GM12872 (cell line): ENCODE measurements around the gene CDH13.

Experiments used
- TF ChIP-seq, protein P1 (sequence below): IDR thresholded peaks from 3 replicates; pipeline ENCODE4 v1.5.1; 2011; ENCODE audit warnings: low read depth, mild to moderate bottlenecking, low read length, moderate library complexity; ENCODE audit not compliant: insufficient read depth

CDH13 gene

DNA sequence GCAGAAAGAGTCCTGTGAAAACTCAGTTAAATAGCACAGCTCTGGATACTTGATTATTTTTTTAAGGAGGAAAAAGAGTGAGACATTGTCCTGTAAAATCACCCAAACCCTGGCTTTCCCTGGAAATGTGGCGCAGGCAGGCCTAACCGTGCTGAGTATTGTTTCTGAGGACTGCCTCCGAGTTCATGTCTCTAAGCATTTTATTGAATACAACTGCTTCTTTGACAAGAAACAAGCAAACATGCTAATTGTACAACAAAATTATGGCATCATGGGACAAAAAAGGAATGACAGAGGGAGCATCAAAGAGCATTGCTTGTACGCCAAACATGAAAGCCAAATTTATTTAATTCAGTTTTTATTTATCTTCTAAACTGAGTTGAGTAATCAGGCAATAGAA, 1116.5 kb downstream of the CDH13 start:
- TF ChIP-seq, protein P1, sequence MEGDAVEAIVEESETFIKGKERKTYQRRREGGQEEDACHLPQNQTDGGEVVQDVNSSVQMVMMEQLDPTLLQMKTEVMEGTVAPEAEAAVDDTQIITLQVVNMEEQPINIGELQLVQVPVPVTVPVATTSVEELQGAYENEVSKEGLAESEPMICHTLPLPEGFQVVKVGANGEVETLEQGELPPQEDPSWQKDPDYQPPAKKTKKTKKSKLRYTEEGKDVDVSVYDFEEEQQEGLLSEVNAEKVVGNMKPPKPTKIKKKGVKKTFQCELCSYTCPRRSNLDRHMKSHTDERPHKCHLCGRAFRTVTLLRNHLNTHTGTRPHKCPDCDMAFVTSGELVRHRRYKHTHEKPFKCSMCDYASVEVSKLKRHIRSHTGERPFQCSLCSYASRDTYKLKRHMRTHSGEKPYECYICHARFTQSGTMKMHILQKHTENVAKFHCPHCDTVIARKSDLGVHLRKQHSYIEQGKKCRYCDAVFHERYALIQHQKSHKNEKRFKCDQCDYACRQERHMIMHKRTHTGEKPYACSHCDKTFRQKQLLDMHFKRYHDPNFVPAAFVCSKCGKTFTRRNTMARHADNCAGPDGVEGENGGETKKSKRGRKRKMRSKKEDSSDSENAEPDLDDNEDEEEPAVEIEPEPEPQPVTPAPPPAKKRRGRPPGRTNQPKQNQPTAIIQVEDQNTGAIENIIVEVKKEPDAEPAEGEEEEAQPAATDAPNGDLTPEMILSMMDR: no peak

DNA sequence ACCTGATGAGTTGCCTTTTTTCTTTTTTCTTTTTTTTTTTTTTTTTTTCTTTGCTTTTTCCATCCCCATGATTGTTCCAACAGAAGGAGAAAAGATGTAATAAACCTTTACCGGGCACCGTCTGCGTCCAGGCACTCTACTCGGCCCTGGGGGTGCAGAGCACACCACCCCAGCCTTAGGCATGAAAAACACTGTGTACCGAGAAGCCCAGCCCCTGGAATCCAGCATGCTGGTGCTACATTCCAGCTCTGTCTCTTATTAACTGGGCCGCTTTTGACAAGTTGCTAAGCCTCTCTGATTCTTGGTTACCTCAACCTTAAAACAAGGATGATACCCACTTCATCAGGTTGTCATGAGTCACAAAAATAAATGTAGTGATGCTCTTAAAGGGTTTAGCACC, 1117.0 kb downstream of the CDH13 start:
- TF ChIP-seq, protein P1: no peak

GRCh38 chr16:83744441-83744981, 1117.7 kb downstream of the CDH13 start:
- TF ChIP-seq, protein P1: no peak

- TF ChIP-seq, protein P1: no peak
Measured at GRCh38 chr16:83746611-83747010, 1119.8 kb downstream of the CDH13 start.

DNA sequence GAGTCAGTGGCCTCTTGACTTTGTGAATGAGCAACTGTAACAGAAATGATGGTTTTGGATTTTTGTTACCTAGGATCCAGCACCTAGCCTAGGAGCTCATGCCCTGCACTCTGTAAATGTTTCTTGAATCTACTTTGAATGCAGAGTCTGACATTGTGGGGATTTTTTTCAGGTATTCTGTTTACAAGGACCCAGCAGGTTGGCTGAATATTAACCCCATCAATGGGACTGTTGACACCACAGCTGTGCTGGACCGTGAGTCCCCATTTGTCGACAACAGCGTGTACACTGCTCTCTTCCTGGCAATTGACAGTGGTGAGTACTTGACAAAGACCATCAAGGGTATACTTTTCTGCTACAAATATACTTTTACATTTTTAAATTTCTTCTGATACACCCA, 1121.2 kb downstream of the CDH13 start:
- TF ChIP-seq, protein P1: no peak

DNA sequence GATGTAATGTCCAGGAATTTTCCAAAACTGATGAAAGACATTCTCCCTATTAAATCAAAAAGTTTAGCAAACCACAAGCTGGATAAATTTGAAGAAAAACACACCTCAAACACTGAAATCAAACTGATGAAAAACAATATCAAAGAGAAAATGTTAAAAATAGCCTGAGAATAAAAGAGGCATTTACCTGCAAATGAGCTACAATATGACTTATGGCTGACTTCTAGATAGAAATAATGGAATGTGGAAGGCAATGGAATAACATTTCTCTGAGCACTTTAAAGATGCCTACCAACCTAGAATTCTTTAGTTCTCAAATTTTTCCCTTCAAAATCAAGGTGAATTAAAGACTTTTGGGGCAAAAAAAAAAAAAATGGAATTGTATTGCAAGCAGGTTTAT, 1128.6 kb downstream of the CDH13 start:
- TF ChIP-seq, protein P1: no peak

- TF ChIP-seq, protein P1: no peak
Measured at GRCh38 chr16:83762141-83762991, 1135.6 kb downstream of the CDH13 start.
